Gastrocnemius medialis (tissue), 4 donors: ENCODE results near the gene CDH4. TPM values are rescaled to one million over a fixed set of nuclear protein-coding genes. Genes with fewer than 3 reads are reported as not detected.

ENCODE experiments used
- ATAC-seq, 2 donors: fragments of 150-250 bp; one replicate each; pipeline ENCODE4 v1.9.1; 2016
- DNase-seq, 2 donors: peaks; one replicate each; pipeline ENCODE4 v3.0.0-alpha.2; 2019
- H3K27ac ChIP-seq, 4 donors: fragments of 200-600 bp; sonication (generic); 1 replicate in 1 of 4; 2 replicates in 3 of 4; pipeline ENCODE4 v1.5.1; 2016 to 2018; ENCODE audit warnings: mild to moderate bottlenecking in 2 of 4, moderate library complexity in 1 of 4
- H3K27me3 ChIP-seq, 3 donors: fragments of 200-600 bp; sonication (generic) in 2 of 3; 1 replicate in 1 of 3; 2 replicates in 2 of 3; pipeline versions ENCODE4 v1.5.1 to v1.6.0; 2016 to 2019; ENCODE audit warnings: mild to moderate bottlenecking in 1 of 3, moderate library complexity in 1 of 3
- H3K36me3 ChIP-seq, 2 donors: fragments of 200-600 bp; sonication (generic) in 1 of 2; one replicate each; pipeline ENCODE4 v1.5.1; 2017 to 2018
- H3K4me1 ChIP-seq, 2 donors: fragments of 200-600 bp; sonication (generic) in 1 of 2; one replicate each; pipeline ENCODE4 v1.5.1; 2016 to 2017; ENCODE audit warnings: mild to moderate bottlenecking in 2 of 2
- H3K4me3 ChIP-seq, 4 donors: fragments of 200-600 bp; sonication (generic) in 3 of 4; 1 replicate in 1 of 4; 2 replicates in 3 of 4; pipeline ENCODE4 v1.5.1; 2016 to 2019; ENCODE audit warnings: mild to moderate bottlenecking in 2 of 4
- H3K9me3 ChIP-seq, 3 donors: fragments of 200-600 bp; sonication (generic) in 2 of 3; 1 replicate in 1 of 3; 2 replicates in 2 of 3; pipeline ENCODE4 v1.5.1; 2016 to 2019
- POLR2A ChIP-seq, 2 donors: fragments of 450-650 bp; IDR thresholded peaks; one replicate each; pipeline ENCODE4 v1.6.1; 2017; ENCODE audit warnings: antibody characterized with exemption in 2 of 2, mild to moderate bottlenecking in 2 of 2, moderate library complexity in 2 of 2
- in situ Hi-C, 4 donors: fragments of 200-750 bp; cut with MboI; loops; one replicate each; pipeline versions ENCODE4 v1.15.0 to v1.8.0; 2017; ENCODE audit warnings: low sequenced_read_pairs in 4 of 4
- intact Hi-C: fragments of 100-400 bp; cut with DNase I; formaldehyde crosslinking; loops from one replicate; pipeline ENCODE4 v1.15.1; 2023; ENCODE audit warnings: low total_unique reads
- total RNA-seq, 4 donors: library from RNA; depleted of rRNA; stranded (reverse); fragments of >200 nt; gene quantifications; one replicate each; pipeline versions ENCODE4 v1.1.0 to v1.2.3, GENCODE V29; 2016
- TF ChIP-seq, protein P1 (sequence below), 5 experiments: fragments of 450-650 bp in 3 of 5; fragments of 200-600 bp in 2 of 5; sonication (generic) in 2 of 5; IDR thresholded peaks in 4 of 5; conservative IDR thresholded peaks in 1 of 5; 1 replicate in 4 of 5; 2 replicates in 1 of 5; pipeline ENCODE4 v1.5.1; 2016 to 2019; ENCODE audit warnings: antibody characterized with exemption in 5 of 5, mild to moderate bottlenecking in 3 of 5, moderate library complexity in 3 of 5

CDH4 gene
- total RNA-seq, 4 donors from 2014 or later: 0.38 to 1.2 (median 0.86) TPM

DNA sequence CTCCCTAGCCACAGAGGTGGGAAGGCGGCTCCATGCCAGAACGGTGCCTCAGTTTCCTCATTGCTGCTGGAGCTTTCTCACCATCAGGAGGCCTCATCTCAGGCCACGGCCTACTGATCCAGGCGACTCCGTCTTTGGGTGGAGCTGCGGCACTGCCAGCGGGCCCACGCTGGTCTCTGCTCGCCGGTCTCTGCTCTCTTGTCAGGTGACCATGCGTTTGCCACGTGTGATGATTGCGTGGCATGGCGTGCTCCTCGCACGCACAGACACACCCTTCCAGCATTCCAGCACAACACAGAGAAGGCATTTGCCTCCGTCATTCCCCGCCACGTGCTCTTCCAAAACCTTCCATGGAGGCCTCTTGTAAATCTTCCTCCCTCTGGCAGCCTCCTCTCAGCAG, 271.1 kb downstream of the CDH4 start:
- DNase-seq: no peak
- H3K27me3 ChIP-seq: no peaks in the 10 kb centered on the region
- no peak for ATAC-seq
- TF ChIP-seq, protein P1, sequence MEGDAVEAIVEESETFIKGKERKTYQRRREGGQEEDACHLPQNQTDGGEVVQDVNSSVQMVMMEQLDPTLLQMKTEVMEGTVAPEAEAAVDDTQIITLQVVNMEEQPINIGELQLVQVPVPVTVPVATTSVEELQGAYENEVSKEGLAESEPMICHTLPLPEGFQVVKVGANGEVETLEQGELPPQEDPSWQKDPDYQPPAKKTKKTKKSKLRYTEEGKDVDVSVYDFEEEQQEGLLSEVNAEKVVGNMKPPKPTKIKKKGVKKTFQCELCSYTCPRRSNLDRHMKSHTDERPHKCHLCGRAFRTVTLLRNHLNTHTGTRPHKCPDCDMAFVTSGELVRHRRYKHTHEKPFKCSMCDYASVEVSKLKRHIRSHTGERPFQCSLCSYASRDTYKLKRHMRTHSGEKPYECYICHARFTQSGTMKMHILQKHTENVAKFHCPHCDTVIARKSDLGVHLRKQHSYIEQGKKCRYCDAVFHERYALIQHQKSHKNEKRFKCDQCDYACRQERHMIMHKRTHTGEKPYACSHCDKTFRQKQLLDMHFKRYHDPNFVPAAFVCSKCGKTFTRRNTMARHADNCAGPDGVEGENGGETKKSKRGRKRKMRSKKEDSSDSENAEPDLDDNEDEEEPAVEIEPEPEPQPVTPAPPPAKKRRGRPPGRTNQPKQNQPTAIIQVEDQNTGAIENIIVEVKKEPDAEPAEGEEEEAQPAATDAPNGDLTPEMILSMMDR (IDR thresholded peaks at IDR 0.05 in 4 of 5, conservative IDR thresholded peaks at IDR 0.05 in 1 of 5): no peak
- no peak for TF ChIP-seq POLR2A (IDR thresholded peaks at IDR 0.05)
- no peak overlapping the region for H3K27ac ChIP-seq
- H3K4me3 ChIP-seq: no peak overlapping the region
- no peaks in the 10 kb centered on the region for H3K4me1 ChIP-seq
- H3K36me3 ChIP-seq: no peaks in the 10 kb centered on the region
- no peaks in the 10 kb centered on the region for H3K9me3 ChIP-seq
- intact Hi-C loops: no loop called here
- in situ Hi-C loops: no loop called here

DNA sequence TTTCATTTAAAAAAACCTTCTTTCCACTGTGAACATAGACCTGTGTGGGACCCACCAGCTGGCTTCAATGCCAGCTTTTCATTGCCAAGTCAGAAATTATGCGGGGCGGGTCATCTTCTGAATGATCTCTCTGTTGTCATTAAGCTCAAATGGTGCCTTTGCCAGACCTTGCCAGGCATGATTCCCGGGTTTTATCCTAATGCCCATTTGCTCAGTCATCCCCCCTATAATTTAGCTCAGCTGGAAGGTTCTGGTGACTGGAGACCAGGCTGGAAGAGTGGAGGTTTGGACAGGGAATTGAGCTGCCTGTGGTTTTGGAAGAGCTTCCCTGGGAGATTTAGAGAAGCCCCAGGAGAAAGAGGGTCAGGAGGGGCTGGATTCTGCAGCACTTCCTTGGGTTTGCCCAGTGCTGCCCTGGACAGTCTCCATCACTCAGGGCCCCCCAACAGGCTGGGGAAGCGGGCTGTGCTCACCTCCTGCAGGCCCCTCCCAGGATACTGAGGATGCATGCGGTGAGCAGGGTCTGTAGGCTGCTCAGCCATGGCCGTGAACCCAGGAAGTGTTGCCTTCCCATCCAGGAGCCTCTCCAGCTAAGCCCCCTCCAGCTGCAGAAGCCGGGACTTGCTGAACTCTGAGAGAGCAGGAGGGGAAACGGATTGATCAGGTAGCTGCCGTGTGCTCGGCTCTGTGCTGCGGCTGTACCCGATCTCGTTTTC, 273.0 kb downstream of the CDH4 start:
- intact Hi-C loops (no loop called here), in situ Hi-C loops (no loop called here)
- no peaks in the 10 kb centered on the region for H3K4me1 ChIP-seq
- no peak for DNase-seq
- no peaks in the 10 kb centered on the region for H3K9me3 ChIP-seq
- H3K27ac ChIP-seq: no peak overlapping the region
- no peaks in the 10 kb centered on the region for H3K27me3 ChIP-seq
- H3K4me3 ChIP-seq: no peak overlapping the region
- TF ChIP-seq, protein P1 (IDR thresholded peaks at IDR 0.05 in 4 of 5, conservative IDR thresholded peaks at IDR 0.05 in 1 of 5): no peak
- no peak for TF ChIP-seq POLR2A (IDR thresholded peaks at IDR 0.05)
- ATAC-seq: no peak
- no peaks in the 10 kb centered on the region for H3K36me3 ChIP-seq

DNA sequence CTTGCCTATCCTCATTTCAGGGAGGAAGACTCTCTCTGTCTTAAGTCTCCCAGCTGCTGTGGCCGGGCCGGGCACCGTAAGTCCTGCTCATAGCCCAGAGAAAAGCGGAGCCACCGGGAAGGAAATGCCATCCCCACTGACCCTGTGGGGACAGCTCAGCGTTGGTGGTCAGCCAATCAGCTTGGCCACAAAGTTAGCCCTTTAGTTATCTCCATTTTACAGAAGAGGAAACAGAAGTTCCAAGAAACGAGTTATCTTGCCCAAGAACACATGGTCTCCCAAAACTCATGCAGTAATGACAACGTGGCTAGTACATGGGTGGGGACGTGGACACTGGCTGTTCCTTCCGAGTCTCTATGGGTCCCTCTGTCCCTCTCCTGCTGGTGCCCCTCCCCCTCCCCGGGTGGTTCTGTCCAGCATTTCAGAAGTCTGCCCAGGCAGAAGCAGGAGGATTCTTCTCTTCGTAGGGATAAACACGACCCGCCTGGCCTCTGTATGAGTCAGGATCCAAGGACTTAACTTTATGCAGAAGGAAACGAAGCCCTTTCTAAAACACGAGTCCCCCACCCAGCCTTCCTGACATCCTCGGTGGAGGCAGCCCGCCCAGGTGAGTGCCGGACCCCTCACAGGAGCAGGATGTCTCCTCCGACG, 273.8 kb downstream of the CDH4 start:
- ATAC-seq (no peak), DNase-seq (no peak)
- TF ChIP-seq POLR2A (IDR thresholded peaks at IDR 0.05): no peak
- TF ChIP-seq, protein P1 (IDR thresholded peaks at IDR 0.05 in 4 of 5, conservative IDR thresholded peaks at IDR 0.05 in 1 of 5): no peak
- H3K36me3 ChIP-seq: no peaks in the 10 kb centered on the region
- H3K4me3 ChIP-seq: no peak overlapping the region
- no peak overlapping the region for H3K27ac ChIP-seq
- intact Hi-C loops (no loop called here), in situ Hi-C loops (no loop called here)
- no peaks in the 10 kb centered on the region for H3K27me3 ChIP-seq
- H3K9me3 ChIP-seq: no peaks in the 10 kb centered on the region
- no peaks in the 10 kb centered on the region for H3K4me1 ChIP-seq

DNA sequence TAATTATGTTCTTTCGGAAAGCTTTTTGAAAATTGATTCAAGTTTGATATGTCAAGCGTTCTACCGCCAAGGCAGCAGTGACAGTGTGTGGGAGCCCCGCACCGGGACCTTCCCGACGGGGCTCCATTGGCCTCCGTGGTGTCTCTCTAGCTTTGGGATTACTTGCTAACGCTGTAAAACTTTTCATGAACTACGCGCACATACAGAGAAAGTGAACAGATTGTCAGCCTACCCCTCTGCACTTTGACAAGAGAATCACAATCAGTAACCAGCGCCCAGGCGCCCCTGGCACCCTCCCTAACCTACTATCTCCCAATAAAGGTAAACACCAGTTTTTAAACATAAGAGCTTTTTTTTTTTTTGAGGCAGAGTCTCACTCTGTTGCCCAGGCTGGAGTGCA, 274.8 kb downstream of the CDH4 start:
- intact Hi-C loops (no loop called here), in situ Hi-C loops (no loop called here)
- no peak for DNase-seq
- H3K27me3 ChIP-seq: no peaks in the 10 kb centered on the region
- H3K27ac ChIP-seq: no peak overlapping the region
- TF ChIP-seq, protein P1 (IDR thresholded peaks at IDR 0.05 in 4 of 5, conservative IDR thresholded peaks at IDR 0.05 in 1 of 5): no peak
- no peak for TF ChIP-seq POLR2A (IDR thresholded peaks at IDR 0.05)
- no peaks in the 10 kb centered on the region for H3K4me1 ChIP-seq
- no peak for ATAC-seq
- H3K4me3 ChIP-seq: no peak overlapping the region
- no peaks in the 10 kb centered on the region for H3K9me3 ChIP-seq
- H3K36me3 ChIP-seq: no peaks in the 10 kb centered on the region
